HG03045 (cell line): ENCODE results near the gene AP3S1.
"Not testable (repeated sequence)": the region's sequence is repeated elsewhere in the genome, so short reads cannot be mapped to it uniquely, and the experiment has no call there.

ENCODE experiments used
- ATAC-seq: cut with Tn5 transposase; IDR thresholded peaks from one replicate; pipeline ENCODE4 v1.9.1; 2021; ENCODE audit warnings: mild to moderate bottlenecking, moderate library complexity; ENCODE audit not compliant: unreplicated experiment

The AP3S1 gene

DNA sequence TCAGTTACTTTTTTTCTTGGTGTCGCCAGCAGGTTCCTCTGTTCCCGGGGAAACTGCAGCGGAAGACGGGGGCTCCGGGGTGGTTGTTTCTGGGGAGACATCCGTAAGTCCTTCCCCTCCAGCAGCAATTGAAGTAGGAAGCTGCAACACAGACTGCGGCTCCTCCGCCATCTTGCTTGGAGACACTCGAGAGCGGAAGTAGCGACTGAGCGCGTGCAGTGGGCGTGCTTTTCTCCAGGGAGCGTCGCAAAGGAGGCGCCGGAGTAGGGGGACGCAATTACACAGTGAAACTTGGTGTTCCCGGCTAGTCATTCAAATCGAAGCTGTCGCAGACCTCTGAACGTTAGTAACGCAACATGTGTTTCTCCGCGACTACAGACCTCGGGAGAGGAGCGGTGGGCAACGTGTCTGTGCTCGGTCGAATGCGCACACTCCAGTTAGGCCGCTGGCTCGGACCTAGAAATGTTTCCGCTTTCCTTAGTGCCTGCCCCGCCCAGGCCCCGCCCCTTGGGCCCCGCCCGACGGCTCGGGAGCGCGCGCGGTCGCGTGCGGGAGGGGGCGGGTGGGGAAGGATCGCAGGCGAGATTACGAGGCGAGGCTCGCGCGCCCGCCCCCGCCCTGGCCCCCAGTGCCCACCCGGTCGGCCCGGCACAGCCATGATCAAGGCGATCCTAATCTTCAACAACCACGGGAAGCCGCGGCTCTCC is at the start of gene AP3S1, which contains the start of gene ATG12:
Gene AP3S1, plus strand, starts transcription at position 554 of the 707 bp plus-strand sequence. Its CDS starts 103 bp downstream, at position 657.
Gene ATG12, minus strand, starts transcription at position 184 of the 707 bp plus-strand sequence. Its CDS starts 13 bp downstream, at position 171.
- peak; percentile 86 for ATAC-seq

- ATAC-seq = no peak
These were observed 46.0 kb upstream of the AP3S1 start for GRCh38 chr5:115795700-115796099.

- no peak for ATAC-seq
These were observed 45.1 kb upstream of the AP3S1 start for GRCh38 chr5:115796656-115797055.

- no peak for ATAC-seq
These were observed 43.5 kb upstream of the AP3S1 start for GRCh38 chr5:115798252-115798651.

DNA sequence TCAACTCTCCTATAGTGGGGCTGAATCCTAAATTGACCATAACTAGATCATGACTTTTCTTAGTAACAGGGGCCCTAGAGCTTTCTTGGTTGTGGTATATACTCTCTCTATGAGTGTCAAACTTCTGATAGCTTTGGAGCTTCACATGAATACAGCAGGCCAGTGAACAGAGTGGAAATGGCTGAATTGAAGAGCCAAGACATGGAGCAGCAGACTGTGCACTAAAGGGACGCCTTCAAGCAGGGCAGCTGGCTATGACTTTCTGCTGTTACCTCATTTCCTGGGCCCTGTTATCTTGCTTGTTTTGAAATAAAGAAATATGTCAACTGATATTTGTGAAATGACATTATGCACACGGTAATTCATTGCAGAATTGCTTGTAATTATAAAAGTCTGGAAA is 41.6 kb upstream of the AP3S1 start:
- ATAC-seq = no peak

DNA sequence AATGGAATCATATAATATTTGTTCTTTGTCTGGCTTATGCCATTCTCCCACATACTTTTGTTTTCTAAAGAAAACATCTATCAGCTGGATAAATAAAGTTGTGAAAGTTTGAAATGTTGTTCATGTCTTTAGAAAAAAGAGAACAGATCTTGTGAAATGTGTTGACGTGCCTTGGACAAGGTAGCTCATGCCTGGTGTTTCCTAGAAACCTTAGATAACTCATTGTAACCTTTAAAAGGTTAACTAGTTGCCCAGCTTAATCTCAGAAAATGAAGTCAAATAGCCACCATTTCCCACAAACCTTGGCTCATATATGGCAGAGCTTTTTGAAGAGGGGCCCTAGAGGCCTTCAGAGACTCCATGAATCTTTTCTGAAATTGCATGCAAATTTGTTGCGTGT is 40.6 kb upstream of the AP3S1 start:
- ATAC-seq = no peak

- no peak for ATAC-seq
These were observed 39.8 kb upstream of the AP3S1 start for GRCh38 chr5:115801984-115802383.

- no peak for ATAC-seq
These were observed 34.6 kb upstream of the AP3S1 start for GRCh38 chr5:115806986-115807653.

- ATAC-seq = no peak
These were observed 34.1 kb upstream of the AP3S1 start for GRCh38 chr5:115807654-115808052.

- ATAC-seq = not testable (repeated sequence)
These were observed 33.7 kb upstream of the AP3S1 start for GRCh38 chr5:115808066-115808465.

DNA sequence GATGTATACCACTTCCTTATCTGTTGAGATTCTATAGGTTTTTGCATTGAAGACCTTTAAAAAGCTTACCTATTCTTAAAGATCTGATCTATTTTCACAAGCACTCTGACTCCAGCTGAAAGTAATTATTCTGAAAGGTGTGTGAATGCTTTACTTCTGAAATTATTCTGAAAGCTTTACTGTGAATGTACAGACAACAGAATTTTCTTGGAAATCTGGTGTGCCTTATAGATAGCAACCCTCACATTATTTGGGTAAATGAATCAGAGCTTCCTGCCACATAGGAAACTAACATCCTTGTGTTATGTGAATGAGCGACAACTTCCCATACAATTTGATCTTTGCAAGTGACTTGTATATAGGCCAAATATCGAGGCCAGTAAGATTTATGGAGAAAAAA is 31.8 kb upstream of the AP3S1 start:
- no peak for ATAC-seq

- ATAC-seq = no peak
These were observed 31.0 kb upstream of the AP3S1 start for GRCh38 chr5:115810761-115811160.

DNA sequence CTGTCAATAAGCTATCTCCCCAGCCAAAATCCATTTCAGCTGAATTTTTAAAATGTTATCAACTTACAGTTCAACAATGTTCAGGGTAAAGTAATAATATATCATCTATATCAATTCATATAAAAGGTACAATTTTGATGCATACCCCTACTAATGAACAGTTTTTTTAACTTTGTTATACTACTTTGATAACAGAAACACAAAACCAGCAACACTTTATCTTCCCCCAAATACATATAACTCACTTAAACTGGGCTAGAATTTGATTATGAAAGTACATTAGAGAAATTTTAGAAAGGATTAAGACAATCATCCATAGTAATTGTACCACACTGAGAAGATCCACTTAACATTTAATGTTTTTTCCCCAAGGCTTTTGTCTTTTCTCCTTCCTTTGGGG is 30.3 kb upstream of the AP3S1 start:
- no peak for ATAC-seq

GRCh38 chr5:115812372-115812771 is 29.4 kb upstream of the AP3S1 start:
- no peak for ATAC-seq

- ATAC-seq = no peak
These were observed 28.0 kb upstream of the AP3S1 start for GRCh38 chr5:115813719-115814118.

- no peak for ATAC-seq
These were observed 26.6 kb upstream of the AP3S1 start for GRCh38 chr5:115815006-115815692.

DNA sequence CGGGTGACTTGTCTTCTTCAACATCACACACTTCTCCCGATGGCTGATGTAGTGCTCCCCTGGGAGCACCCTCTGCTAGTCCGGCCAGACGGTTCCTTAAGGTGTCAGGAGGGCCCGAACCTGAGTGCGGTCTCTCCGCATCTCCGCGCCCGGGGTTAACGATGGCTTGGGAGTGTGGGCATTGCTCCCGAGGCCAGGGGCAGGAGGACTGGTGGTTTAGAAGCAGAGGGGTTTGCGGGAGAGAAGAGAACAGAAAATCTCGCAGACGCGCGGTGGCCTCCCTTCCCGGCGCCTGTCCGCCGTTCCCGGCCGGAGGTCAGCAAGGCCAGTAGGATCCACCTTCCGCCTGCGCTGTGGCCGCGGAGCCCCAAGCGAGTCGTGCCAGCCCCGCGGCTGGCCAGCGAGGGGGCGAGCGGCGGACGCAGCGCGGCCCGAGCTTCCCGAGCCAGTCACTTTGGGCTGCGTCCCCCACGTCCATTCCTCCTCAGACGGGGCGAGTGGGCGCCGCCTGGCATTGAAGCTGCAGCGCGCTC is 26.0 kb upstream of the AP3S1 start:
- no peak for ATAC-seq

- no peak for ATAC-seq
These were observed 25.3 kb upstream of the AP3S1 start, which contains the start of gene CDO1 for GRCh38 chr5:115816226-115817081. CDO1 (minus strand) TSS chr5:115816659; CDS start chr5:115816397, 262 bp downstream.

- no peak for ATAC-seq
These were observed 24.3 kb upstream of the AP3S1 start for GRCh38 chr5:115817386-115817785.

GRCh38 chr5:115818821-115819220 is 22.9 kb upstream of the AP3S1 start:
- ATAC-seq = no peak
